ENCODE data around the gene KLK10.

- no peak for TF ChIP-seq CTCF (IDR thresholded peaks at IDR 0.05)
- no peak for TF ChIP-seq POLR2A (IDR thresholded peaks at IDR 0.05)
Observed at GRCh38 chr19:51047031-51047335, 27.5 kb upstream of the KLK10 start.

All from gastroesophageal sphincter (tissue), 3 donors.